ENCODE results near the gene MYOF. TPM values are rescaled to one million over a fixed set of nuclear protein-coding genes. Genes with fewer than 3 reads are reported as not detected.

The MYOF gene
- total and polyA plus RNA-seq, 10 of the 15 experiments (the other 5 are each of a cell fraction or from before 2014, with no cell fraction given) = 0.02 to 0.59 (median 0.17) TPM

DNA sequence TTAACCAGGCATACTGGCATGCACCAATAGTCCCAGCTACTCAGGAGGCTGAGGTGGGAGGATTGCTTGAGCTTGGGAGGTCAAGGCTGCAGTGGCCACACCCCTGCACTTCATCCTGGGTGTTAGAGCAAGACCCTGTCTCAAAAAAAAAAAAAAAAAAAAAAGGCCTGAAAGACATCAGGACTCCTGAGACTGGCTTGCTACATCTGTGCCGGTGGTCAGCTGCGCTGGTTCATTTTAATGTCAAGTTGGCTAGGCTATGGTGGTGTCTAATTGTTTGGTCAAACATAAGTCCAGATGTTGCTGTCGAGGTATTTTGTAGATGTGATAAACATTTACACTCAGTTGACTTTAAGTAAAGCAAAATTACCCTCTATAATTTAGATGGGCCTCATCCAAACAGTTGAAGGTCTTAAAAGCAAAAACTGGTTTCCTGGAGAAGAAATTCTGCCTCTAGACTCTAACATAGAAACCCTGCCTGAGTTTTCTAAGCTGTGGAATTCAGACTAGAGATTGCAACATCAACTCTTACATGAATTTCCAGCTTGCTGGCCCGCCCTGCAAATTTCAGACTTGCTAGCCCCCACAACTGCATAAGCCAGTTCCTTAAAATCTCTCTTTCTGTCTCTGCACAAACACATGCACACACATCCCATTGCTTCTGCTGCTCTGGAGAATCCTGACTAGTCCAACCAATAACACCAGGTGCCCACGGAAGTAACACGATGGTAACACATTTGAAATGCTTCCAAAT, 18.2 kb downstream of the MYOF start:
- Histone ChIP-seq H3K9me3 (replicated peaks; ENCODE audit: control insufficient read depth, insufficient read depth, low read length) (no peaks in the 10 kb centered on the region), H3K9ac (ENCODE audit: control insufficient read depth, insufficient read depth, low read length) (no peak overlapping the region), H4K20me1 (ENCODE audit: control insufficient read depth, insufficient read depth) (no peaks in the 10 kb centered on the region), H3K79me2 (ENCODE audit: control insufficient read depth, insufficient read depth, low read length) (no peaks in the 10 kb centered on the region), H3K36me3 (ENCODE audit: control insufficient read depth in 2 of 2, insufficient read depth in 2 of 2, low read length in 1 of 2) (no peaks in the 10 kb centered on the region), H3K27me3 (replicated peaks in 1 of 2; ENCODE audit: control insufficient read depth in 2 of 2, insufficient read depth in 2 of 2, low read length in 1 of 2) (no peaks in the 10 kb centered on the region; a peak in 1 of 4 replicates), H3K4me1 (ENCODE audit: control insufficient read depth, insufficient read depth, low read length) (no peaks in the 10 kb centered on the region), H3K27ac (ENCODE audit: control insufficient read depth, insufficient read depth) (no peak overlapping the region), H3K4me3 (no peak overlapping the region), H3K4me2 (ENCODE audit: control insufficient read depth, insufficient read depth) (no peak overlapping the region), H2AFZ (ENCODE audit: control insufficient read depth, low read depth, low read length) (no peak overlapping the region)
- no peak for DNase-seq (ENCODE audit: low read depth, low spot score)
- WGBS (ENCODE audit: insufficient coverage, insufficient replicate concordance, low lambda C conversion rate, missing lambda C conversion rate) = 87% methylated on average over 6 of the region's 6 CpGs
- BruUV-seq (replicated peaks) = no TSS peak
- FAIRE-seq = no peak
- TF ChIP-seq, protein P1, sequence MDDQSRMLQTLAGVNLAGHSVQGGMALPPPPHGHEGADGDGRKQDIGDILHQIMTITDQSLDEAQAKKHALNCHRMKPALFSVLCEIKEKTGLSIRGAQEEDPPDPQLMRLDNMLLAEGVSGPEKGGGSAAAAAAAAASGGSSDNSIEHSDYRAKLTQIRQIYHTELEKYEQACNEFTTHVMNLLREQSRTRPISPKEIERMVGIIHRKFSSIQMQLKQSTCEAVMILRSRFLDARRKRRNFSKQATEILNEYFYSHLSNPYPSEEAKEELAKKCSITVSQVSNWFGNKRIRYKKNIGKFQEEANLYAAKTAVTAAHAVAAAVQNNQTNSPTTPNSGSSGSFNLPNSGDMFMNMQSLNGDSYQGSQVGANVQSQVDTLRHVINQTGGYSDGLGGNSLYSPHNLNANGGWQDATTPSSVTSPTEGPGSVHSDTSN (IDR thresholded peaks at IDR 0.05; ENCODE audit: insufficient replicate concordance, low read depth, low read length) = no peak
- TF ChIP-seq, protein P2, sequence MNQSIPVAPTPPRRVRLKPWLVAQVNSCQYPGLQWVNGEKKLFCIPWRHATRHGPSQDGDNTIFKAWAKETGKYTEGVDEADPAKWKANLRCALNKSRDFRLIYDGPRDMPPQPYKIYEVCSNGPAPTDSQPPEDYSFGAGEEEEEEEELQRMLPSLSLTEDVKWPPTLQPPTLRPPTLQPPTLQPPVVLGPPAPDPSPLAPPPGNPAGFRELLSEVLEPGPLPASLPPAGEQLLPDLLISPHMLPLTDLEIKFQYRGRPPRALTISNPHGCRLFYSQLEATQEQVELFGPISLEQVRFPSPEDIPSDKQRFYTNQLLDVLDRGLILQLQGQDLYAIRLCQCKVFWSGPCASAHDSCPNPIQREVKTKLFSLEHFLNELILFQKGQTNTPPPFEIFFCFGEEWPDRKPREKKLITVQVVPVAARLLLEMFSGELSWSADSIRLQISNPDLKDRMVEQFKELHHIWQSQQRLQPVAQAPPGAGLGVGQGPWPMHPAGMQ (IDR thresholded peaks at IDR 0.05; ENCODE audit: borderline replicate concordance) = no peak
- TF ChIP-seq YY1 (IDR thresholded peaks at IDR 0.05; ENCODE audit: low read depth, low read length) (no peak), MEF2A (IDR thresholded peaks at IDR 0.05; ENCODE audit: insufficient read depth, low read depth, low read length) (no peak)
- ChIA-PET SMC1A (ENCODE audit: uncharacterized antibody, unreplicated experiment) (interaction anchor here (1.0 to 1.2 kb wide), 2 partner anchors 23 to 86 kb away, joined by 4 read pairs; no protein-coding TSS in a partner anchor), RAD21 (ENCODE audit: unreplicated experiment) (interaction anchor here (0.6 kb wide), 1 partner anchor 114 kb away, joined by 3 read pairs; no protein-coding TSS in a partner anchor), CTCF (no interaction called here), POLR2A (no interaction called here)
- intact Hi-C loops (cut with micrococcal nuclease; ENCODE audit: unreplicated experiment) (no loop called here), in situ Hi-C loops (cut with MboI) (no loop called here)
- no peak for ATAC-seq

Data from GM12878 (cell line).